Ovary (tissue), 3 donors: ENCODE measurements around the gene ATP8B3.

Experiments
- CTCF ChIP-seq, 3 donors: fragments of 450-650 bp in 2 of 3; fragments of 200-600 bp in 1 of 3; IDR thresholded peaks; one replicate each; pipeline versions ENCODE4 v1.5.1 to v1.8.0; 2016 to 2022; ENCODE audit warnings: antibody characterized with exemption in 3 of 3, mild to moderate bottlenecking in 1 of 3
- POLR2A ChIP-seq: fragments of 450-650 bp; IDR thresholded peaks from one replicate; pipeline ENCODE4 v1.6.1; 2017; ENCODE audit warnings: antibody characterized with exemption, mild to moderate bottlenecking, moderate library complexity
- donor health status: DM: no; HTN: no; CAD: no.

- no peak for TF ChIP-seq CTCF (IDR thresholded peaks at IDR 0.05)
- no peak for TF ChIP-seq POLR2A
Observed at GRCh38 chr19:1765232-1765903, 46.7 kb downstream of the ATP8B3 start.
